Measurements from ENCODE around the gene IGSF3. TPM values are rescaled to one million over a fixed set of nuclear protein-coding genes. Genes with fewer than 3 reads are reported as not detected.
A peak's percentile ranks its signal among the peaks of the same experiment; 100 is the strongest.

IGSF3 gene
- total and polyA plus RNA-seq, 10 of the 15 experiments (the other 5 are each of a cell fraction or from before 2014, with no cell fraction given) = 1.4 to 18.0 (median 9.6) TPM

DNA sequence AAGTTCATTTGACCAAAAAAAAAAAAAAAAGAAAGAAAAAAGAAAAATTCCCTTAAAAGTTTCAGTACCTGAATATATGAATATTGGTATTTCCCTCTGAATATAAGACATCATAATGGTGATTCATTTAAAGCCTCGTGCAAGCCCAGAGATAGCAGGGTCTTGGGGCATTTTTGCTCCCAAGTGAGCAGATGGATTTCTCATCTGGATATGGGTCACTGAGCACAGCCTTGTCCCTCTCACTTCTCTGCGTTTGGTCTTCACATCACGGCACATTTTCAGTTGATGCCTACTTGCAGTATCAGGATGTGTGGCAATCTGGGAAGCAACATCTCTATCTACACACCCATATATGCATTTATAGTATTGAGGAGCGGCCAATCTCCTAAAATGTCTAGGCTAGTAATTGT is 109.4 kb downstream of the IGSF3 start (continued):
- 0 out of 2 replicates have a peak, but pooled peaks have one; percentile 56 for TF ChIP-seq MYB (IDR thresholded peaks at IDR 0.05; ENCODE audit: borderline replicate concordance, low read depth, low read length)
- TF ChIP-seq MEF2A (IDR thresholded peaks at IDR 0.05; ENCODE audit: insufficient read depth, low read depth, low read length) = peak; percentile 81
- TF ChIP-seq, protein P1, sequence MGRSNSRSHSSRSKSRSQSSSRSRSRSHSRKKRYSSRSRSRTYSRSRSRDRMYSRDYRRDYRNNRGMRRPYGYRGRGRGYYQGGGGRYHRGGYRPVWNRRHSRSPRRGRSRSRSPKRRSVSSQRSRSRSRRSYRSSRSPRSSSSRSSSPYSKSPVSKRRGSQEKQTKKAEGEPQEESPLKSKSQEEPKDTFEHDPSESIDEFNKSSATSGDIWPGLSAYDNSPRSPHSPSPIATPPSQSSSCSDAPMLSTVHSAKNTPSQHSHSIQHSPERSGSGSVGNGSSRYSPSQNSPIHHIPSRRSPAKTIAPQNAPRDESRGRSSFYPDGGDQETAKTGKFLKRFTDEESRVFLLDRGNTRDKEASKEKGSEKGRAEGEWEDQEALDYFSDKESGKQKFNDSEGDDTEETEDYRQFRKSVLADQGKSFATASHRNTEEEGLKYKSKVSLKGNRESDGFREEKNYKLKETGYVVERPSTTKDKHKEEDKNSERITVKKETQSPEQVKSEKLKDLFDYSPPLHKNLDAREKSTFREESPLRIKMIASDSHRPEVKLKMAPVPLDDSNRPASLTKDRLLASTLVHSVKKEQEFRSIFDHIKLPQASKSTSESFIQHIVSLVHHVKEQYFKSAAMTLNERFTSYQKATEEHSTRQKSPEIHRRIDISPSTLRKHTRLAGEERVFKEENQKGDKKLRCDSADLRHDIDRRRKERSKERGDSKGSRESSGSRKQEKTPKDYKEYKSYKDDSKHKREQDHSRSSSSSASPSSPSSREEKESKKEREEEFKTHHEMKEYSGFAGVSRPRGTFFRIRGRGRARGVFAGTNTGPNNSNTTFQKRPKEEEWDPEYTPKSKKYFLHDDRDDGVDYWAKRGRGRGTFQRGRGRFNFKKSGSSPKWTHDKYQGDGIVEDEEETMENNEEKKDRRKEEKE (IDR thresholded peaks at IDR 0.05) = no peak
- TF ChIP-seq, protein P2, sequence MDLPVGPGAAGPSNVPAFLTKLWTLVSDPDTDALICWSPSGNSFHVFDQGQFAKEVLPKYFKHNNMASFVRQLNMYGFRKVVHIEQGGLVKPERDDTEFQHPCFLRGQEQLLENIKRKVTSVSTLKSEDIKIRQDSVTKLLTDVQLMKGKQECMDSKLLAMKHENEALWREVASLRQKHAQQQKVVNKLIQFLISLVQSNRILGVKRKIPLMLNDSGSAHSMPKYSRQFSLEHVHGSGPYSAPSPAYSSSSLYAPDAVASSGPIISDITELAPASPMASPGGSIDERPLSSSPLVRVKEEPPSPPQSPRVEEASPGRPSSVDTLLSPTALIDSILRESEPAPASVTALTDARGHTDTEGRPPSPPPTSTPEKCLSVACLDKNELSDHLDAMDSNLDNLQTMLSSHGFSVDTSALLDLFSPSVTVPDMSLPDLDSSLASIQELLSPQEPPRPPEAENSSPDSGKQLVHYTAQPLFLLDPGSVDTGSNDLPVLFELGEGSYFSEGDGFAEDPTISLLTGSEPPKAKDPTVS (IDR thresholded peaks at IDR 0.05; ENCODE audit: low read depth, low read length) = no peak
- peak in 1 of 2 experiments; percentile 77; a peak in 1 of 4 replicates for TF ChIP-seq ETV6 (conservative IDR thresholded peaks at IDR 0.05 in 1 of 2, IDR thresholded peaks at IDR 0.05 in 1 of 2; ENCODE audit: borderline replicate concordance in 1 of 2, low read depth in 1 of 2)
- TF ChIP-seq HDGF (IDR thresholded peaks at IDR 0.05) = no peak
- TF ChIP-seq ASH2L (IDR thresholded peaks at IDR 0.05; ENCODE audit: borderline replicate concordance, low read depth) = no peak
- peak; percentile 67; the same call in 1 of the 2 replicates for TF ChIP-seq CREB1 (IDR thresholded peaks at IDR 0.05; ENCODE audit: low read depth)
- TF ChIP-seq TCF12 (IDR thresholded peaks at IDR 0.05; ENCODE audit: low read depth, low read length) = peak; percentile 80
- TF ChIP-seq MTA2 (IDR thresholded peaks at IDR 0.05; ENCODE audit: low read depth) = peak; percentile 76
- peak; percentile 80 for TF ChIP-seq ZNF384 (IDR thresholded peaks at IDR 0.05; ENCODE audit: borderline replicate concordance, low read depth, low read length)
- TF ChIP-seq PAX5 (IDR thresholded peaks at IDR 0.05; ENCODE audit: borderline replicate concordance, low read depth, low read length) = peak; percentile 97
- no peak for TF ChIP-seq SUPT20H (IDR thresholded peaks at IDR 0.05; ENCODE audit: borderline replicate concordance, control insufficient read depth, low read depth, low read length)
- no peak for TF ChIP-seq YY1 (IDR thresholded peaks at IDR 0.05; ENCODE audit: low read depth, low read length)
- no peak for TF ChIP-seq ZNF24 (IDR thresholded peaks at IDR 0.05)
- no peak for TF ChIP-seq ESRRA (IDR thresholded peaks at IDR 0.05; ENCODE audit: low read length)
- TF ChIP-seq TCF7 (IDR thresholded peaks at IDR 0.05; ENCODE audit: borderline replicate concordance) = 0 out of 2 replicates have a peak, but pooled peaks have one; percentile 42
- TF ChIP-seq SMAD5 (IDR thresholded peaks at IDR 0.05; ENCODE audit: low read depth) = no peak; the same call in 1 of the 2 replicates
- TF ChIP-seq, protein P3, sequence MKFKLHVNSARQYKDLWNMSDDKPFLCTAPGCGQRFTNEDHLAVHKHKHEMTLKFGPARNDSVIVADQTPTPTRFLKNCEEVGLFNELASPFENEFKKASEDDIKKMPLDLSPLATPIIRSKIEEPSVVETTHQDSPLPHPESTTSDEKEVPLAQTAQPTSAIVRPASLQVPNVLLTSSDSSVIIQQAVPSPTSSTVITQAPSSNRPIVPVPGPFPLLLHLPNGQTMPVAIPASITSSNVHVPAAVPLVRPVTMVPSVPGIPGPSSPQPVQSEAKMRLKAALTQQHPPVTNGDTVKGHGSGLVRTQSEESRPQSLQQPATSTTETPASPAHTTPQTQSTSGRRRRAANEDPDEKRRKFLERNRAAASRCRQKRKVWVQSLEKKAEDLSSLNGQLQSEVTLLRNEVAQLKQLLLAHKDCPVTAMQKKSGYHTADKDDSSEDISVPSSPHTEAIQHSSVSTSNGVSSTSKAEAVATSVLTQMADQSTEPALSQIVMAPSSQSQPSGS (IDR thresholded peaks at IDR 0.05; ENCODE audit: low read length) = peak; percentile 93
- TF ChIP-seq SP1 (IDR thresholded peaks at IDR 0.05; ENCODE audit: low read depth, low read length) = no peak
- TF ChIP-seq GATAD2B (conservative IDR thresholded peaks at IDR 0.05; ENCODE audit: low read depth) = peak; percentile 70
- peak; percentile 72 for TF ChIP-seq RELA (IDR thresholded peaks at IDR 0.05; ENCODE audit: borderline replicate concordance, partially characterized antibody)
